SK-N-SH treated with all-trans-retinoic acid at 6 μM for 48 hours (cell line): Measurements from ENCODE around the gene UCP2.

ENCODE experiments used
- ATAC-seq: fragments of 200-7000 bp; cut with Tn5 transposase; 3 replicates; pipeline ENCODE4 v1.9.1; 2020; ENCODE audit warnings: mild to moderate bottlenecking, moderate library complexity
- ARNTL ChIP-seq: fragments of 450-650 bp; formaldehyde crosslinking; IDR thresholded peaks from 2 replicates; pipeline ENCODE4 v1.5.0; 2020; ENCODE audit warnings: low read depth, mild to moderate bottlenecking, moderate library complexity, borderline replicate concordance
- CSDC2 ChIP-seq: fragments of 250-450 bp; sonication (Bioruptor Pico); IDR thresholded peaks from 2 replicates; pipeline ENCODE4 v1.5.0; 2020; ENCODE audit warnings: mild to moderate bottlenecking, moderate library complexity
- ESRRG ChIP-seq: fragments of 250-450 bp; sonication (Bioruptor Pico); IDR thresholded peaks from 2 replicates; pipeline ENCODE4 v1.6.1; 2021; ENCODE audit warnings: mild to moderate bottlenecking
- GLIS3 ChIP-seq: fragments of 250-450 bp; sonication (Bioruptor Pico); IDR thresholded peaks from 2 replicates; pipeline ENCODE4 v1.5.0; 2020; ENCODE audit warnings: mild to moderate bottlenecking, moderate library complexity
- ISL1 ChIP-seq: fragments of 250-450 bp; sonication (Bioruptor Pico); IDR thresholded peaks from 2 replicates; pipeline ENCODE4 v2.1.2; 2022; ENCODE audit warnings: mild to moderate bottlenecking, moderate library complexity
- PPARA ChIP-seq: fragments of 250-450 bp; sonication (Bioruptor Pico); IDR thresholded peaks from 2 replicates; pipeline ENCODE4 v1.5.0; 2020; ENCODE audit warnings: mild to moderate bottlenecking, borderline replicate concordance
- RARB ChIP-seq: fragments of 250-450 bp; sonication (Bioruptor Pico); IDR thresholded peaks from 2 replicates; pipeline ENCODE4 v1.8.0; 2021; ENCODE audit warnings: mild to moderate bottlenecking, moderate library complexity
- TCF4 ChIP-seq: fragments of 250-450 bp; sonication (Bioruptor Pico); IDR thresholded peaks from 2 replicates; pipeline ENCODE4 v1.8.0; 2021; ENCODE audit warnings: mild to moderate bottlenecking, moderate library complexity, borderline replicate concordance
- TOX ChIP-seq: fragments of 250-450 bp; sonication (Bioruptor Pico); IDR thresholded peaks from 2 replicates; pipeline ENCODE4 v1.8.0; 2021; ENCODE audit warnings: mild to moderate bottlenecking, moderate library complexity, borderline replicate concordance
- TSHZ2 ChIP-seq: fragments of 250-450 bp; sonication (Bioruptor Pico); IDR thresholded peaks from 2 replicates; pipeline ENCODE4 v1.5.0; 2020; ENCODE audit warnings: mild to moderate bottlenecking, moderate library complexity
- ZFP3 ChIP-seq: fragments of 250-450 bp; sonication (Bioruptor Pico); IDR thresholded peaks from 2 replicates; pipeline ENCODE4 v1.5.0; 2020; ENCODE audit warnings: mild to moderate bottlenecking, moderate library complexity
- ZFP30 ChIP-seq: fragments of 450-650 bp; formaldehyde crosslinking; IDR thresholded peaks from 2 replicates; pipeline ENCODE4 v1.5.0; 2022; ENCODE audit warnings: mild to moderate bottlenecking, moderate library complexity
- ZNF565 ChIP-seq: fragments of 450-650 bp; formaldehyde crosslinking; conservative IDR thresholded peaks from 2 replicates; pipeline ENCODE4 v1.5.0; 2020; ENCODE audit warnings: low read depth, mild to moderate bottlenecking, moderate library complexity
- ZNF70 ChIP-seq: fragments of 450-650 bp; formaldehyde crosslinking; IDR thresholded peaks from 2 replicates; pipeline ENCODE4 v1.5.0; 2020; ENCODE audit warnings: mild to moderate bottlenecking, moderate library complexity
- ZNF8 ChIP-seq: fragments of 450-650 bp; formaldehyde crosslinking; IDR thresholded peaks from 2 replicates; pipeline ENCODE4 v1.5.0; 2020; ENCODE audit warnings: mild to moderate bottlenecking, moderate library complexity
- TF ChIP-seq, protein P1 (sequence below): fragments of 250-450 bp; sonication (Bioruptor Pico); IDR thresholded peaks from 2 replicates; pipeline ENCODE4 v1.5.1; 2020; ENCODE audit warnings: low read depth, mild to moderate bottlenecking, moderate library complexity
- TF ChIP-seq, protein P2 (sequence below): fragments of 250-450 bp; sonication (Bioruptor Pico); IDR thresholded peaks from 2 replicates; pipeline ENCODE4 v1.5.1; 2021; ENCODE audit warnings: mild to moderate bottlenecking, moderate library complexity
- TF ChIP-seq, protein P3 (sequence below): fragments of 250-450 bp; sonication (Bioruptor Pico); IDR thresholded peaks from 2 replicates; pipeline ENCODE4 v1.8.0; 2020; ENCODE audit warnings: mild to moderate bottlenecking, moderate library complexity, borderline replicate concordance

UCP2 gene

GRCh38 chr11:73998846-73999575, 16.4 kb upstream of the UCP2 start:
- TF ChIP-seq TCF4 (CRISPR knock-in tag) = no peak
- TF ChIP-seq TOX (CRISPR knock-in tag) = no peak
- TF ChIP-seq CSDC2 (CRISPR knock-in tag) = no peak
- no peak for TF ChIP-seq ISL1 (CRISPR knock-in tag)
- TF ChIP-seq ZFP30 (CRISPR knock-in tag) = no peak
- TF ChIP-seq GLIS3 (CRISPR knock-in tag) = no peak
- TF ChIP-seq ZFP3 (CRISPR knock-in tag) = no peak
- ATAC-seq = no peak

GRCh38 chr11:73997120-73997770, 14.6 kb upstream of the UCP2 start:
- ATAC-seq = no peak

GRCh38 chr11:73996161-73996747, 13.6 kb upstream of the UCP2 start:
- TF ChIP-seq TSHZ2 (no peak), ZFP3 (CRISPR knock-in tag) (no peak), TCF4 (CRISPR knock-in tag) (no peak), PPARA (no peak), ESRRG (CRISPR knock-in tag) (no peak), ISL1 (CRISPR knock-in tag) (no peak)
- TF ChIP-seq, protein P1, sequence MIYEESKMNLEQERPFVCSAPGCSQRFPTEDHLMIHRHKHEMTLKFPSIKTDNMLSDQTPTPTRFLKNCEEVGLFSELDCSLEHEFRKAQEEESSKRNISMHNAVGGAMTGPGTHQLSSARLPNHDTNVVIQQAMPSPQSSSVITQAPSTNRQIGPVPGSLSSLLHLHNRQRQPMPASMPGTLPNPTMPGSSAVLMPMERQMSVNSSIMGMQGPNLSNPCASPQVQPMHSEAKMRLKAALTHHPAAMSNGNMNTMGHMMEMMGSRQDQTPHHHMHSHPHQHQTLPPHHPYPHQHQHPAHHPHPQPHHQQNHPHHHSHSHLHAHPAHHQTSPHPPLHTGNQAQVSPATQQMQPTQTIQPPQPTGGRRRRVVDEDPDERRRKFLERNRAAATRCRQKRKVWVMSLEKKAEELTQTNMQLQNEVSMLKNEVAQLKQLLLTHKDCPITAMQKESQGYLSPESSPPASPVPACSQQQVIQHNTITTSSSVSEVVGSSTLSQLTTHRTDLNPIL (CRISPR knock-in tag) = no peak
- TF ChIP-seq, protein P2, sequence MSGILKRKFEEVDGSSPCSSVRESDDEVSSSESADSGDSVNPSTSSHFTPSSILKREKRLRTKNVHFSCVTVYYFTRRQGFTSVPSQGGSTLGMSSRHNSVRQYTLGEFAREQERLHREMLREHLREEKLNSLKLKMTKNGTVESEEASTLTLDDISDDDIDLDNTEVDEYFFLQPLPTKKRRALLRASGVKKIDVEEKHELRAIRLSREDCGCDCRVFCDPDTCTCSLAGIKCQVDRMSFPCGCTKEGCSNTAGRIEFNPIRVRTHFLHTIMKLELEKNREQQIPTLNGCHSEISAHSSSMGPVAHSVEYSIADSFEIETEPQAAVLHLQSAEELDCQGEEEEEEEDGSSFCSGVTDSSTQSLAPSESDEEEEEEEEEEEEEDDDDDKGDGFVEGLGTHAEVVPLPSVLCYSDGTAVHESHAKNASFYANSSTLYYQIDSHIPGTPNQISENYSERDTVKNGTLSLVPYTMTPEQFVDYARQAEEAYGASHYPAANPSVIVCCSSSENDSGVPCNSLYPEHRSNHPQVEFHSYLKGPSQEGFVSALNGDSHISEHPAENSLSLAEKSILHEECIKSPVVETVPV = no peak
- no peak for ATAC-seq

More at GRCh38 chr11:73997120-73997770, 14.6 kb upstream of the UCP2 start:
- TF ChIP-seq RARB = no peak
- no peak for TF ChIP-seq CSDC2 (CRISPR knock-in tag)
- no peak for TF ChIP-seq PPARA
- TF ChIP-seq, protein P3, sequence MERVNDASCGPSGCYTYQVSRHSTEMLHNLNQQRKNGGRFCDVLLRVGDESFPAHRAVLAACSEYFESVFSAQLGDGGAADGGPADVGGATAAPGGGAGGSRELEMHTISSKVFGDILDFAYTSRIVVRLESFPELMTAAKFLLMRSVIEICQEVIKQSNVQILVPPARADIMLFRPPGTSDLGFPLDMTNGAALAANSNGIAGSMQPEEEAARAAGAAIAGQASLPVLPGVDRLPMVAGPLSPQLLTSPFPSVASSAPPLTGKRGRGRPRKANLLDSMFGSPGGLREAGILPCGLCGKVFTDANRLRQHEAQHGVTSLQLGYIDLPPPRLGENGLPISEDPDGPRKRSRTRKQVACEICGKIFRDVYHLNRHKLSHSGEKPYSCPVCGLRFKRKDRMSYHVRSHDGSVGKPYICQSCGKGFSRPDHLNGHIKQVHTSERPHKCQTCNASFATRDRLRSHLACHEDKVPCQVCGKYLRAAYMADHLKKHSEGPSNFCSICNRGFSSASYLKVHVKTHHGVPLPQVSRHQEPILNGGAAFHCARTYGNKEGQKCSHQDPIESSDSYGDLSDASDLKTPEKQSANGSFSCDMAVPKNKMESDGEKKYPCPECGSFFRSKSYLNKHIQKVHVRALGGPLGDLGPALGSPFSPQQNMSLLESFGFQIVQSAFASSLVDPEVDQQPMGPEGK (CRISPR knock-in tag) = no peak
- no peak for TF ChIP-seq TSHZ2
- TF ChIP-seq ZNF8 (CRISPR knock-in tag) = no peak
- TF ChIP-seq ZFP30 (CRISPR knock-in tag) = no peak
- TF ChIP-seq ARNTL = no peak
- no peak for TF ChIP-seq ESRRG (CRISPR knock-in tag)
- TF ChIP-seq ZNF565 = no peak
- TF ChIP-seq ZNF70 = no peak
